Esophagus muscularis mucosa (tissue), 3 donors: ENCODE results near the gene USP12.

Experiments
- CTCF ChIP-seq, 3 experiments: fragments of 200-600 bp in 2 of 3; fragments of 450-650 bp in 1 of 3; sonication (generic) in 2 of 3; IDR thresholded peaks; one replicate each; pipeline ENCODE4 v1.5.1; 2017 to 2019; ENCODE audit warnings: antibody characterized with exemption in 3 of 3, mild to moderate bottlenecking in 2 of 3, moderate library complexity in 1 of 3
- POLR2A ChIP-seq: fragments of 450-650 bp; IDR thresholded peaks from one replicate; pipeline ENCODE4 v1.6.1; 2017; ENCODE audit warnings: antibody characterized with exemption, moderate library complexity, mild to moderate bottlenecking, low read depth
- POLR2AphosphoS5 ChIP-seq, 2 donors: sonication (generic); formaldehyde crosslinking; IDR thresholded peaks; one replicate each; pipeline ENCODE4 v1.6.1; 2017; ENCODE audit warnings: antibody characterized with exemption in 2 of 2

- TF ChIP-seq CTCF (IDR thresholded peaks at IDR 0.05), result no peak
- TF ChIP-seq POLR2AphosphoS5 (IDR thresholded peaks at IDR 0.05), result no peak
- TF ChIP-seq POLR2A, result no peak
Observed at GRCh38 chr13:27125357-27126282, 46.0 kb downstream of the USP12 start.
